H9 (cell line): Measurements from ENCODE around the gene CPLX1. TPM values are rescaled to one million over a fixed set of nuclear protein-coding genes. Genes with fewer than 3 reads are reported as not detected.

Experiments
- DNase-seq: peaks from one replicate; pipeline ENCODE4 v3.0.0-alpha.2; 2017
- H2AFZ ChIP-seq: one replicate; pipeline ENCODE4 v1.6.1; 2013; ENCODE audit warnings: mild to moderate bottlenecking, low read length, control low read depth, moderate library complexity
- H2AK5ac ChIP-seq: 2 replicates; pipeline ENCODE4 v1.6.1; 2013; ENCODE audit warnings: low read length, control low read depth, mixed read lengths; ENCODE audit not compliant: insufficient read length
- H2BK120ac ChIP-seq: one replicate; pipeline ENCODE4 v1.6.1; 2013; ENCODE audit warnings: low read depth, mild to moderate bottlenecking, low read length, control low read depth, inconsistent platforms; ENCODE audit not compliant: poor library complexity, severe bottlenecking
- H2BK12ac ChIP-seq: 2 replicates; pipeline ENCODE4 v1.6.1; 2013; ENCODE audit warnings: low read length, control low read depth, mixed read lengths, low read depth; ENCODE audit not compliant: insufficient read length
- H2BK15ac ChIP-seq: 2 replicates; pipeline ENCODE4 v1.6.1; 2013; ENCODE audit warnings: low read depth, low read length, control low read depth
- H2BK20ac ChIP-seq: one replicate; pipeline ENCODE4 v1.6.1; 2013; ENCODE audit warnings: low read depth, mild to moderate bottlenecking, low read length, control low read depth, inconsistent platforms; ENCODE audit not compliant: poor library complexity, severe bottlenecking
- H2BK5ac ChIP-seq: 2 replicates; pipeline ENCODE4 v1.6.1; 2013; ENCODE audit warnings: low read length, control low read depth, mixed read lengths; ENCODE audit not compliant: insufficient read length
- H3K14ac ChIP-seq: 2 replicates; pipeline ENCODE4 v1.6.1; 2013; ENCODE audit warnings: low read length, control low read depth; ENCODE audit not compliant: insufficient read depth
- H3K18ac ChIP-seq: 2 replicates; pipeline ENCODE4 v1.6.1; 2013; ENCODE audit warnings: low read depth, mild to moderate bottlenecking, mixed read lengths, low read length, control low read depth; ENCODE audit not compliant: insufficient read length
- H3K23ac ChIP-seq: 2 replicates; pipeline ENCODE4 v1.6.1; 2013; ENCODE audit warnings: low read length, control low read depth, mixed read lengths, low read depth; ENCODE audit not compliant: insufficient read length
- H3K23me2 ChIP-seq: 2 replicates; pipeline ENCODE4 v1.6.1; 2013; ENCODE audit warnings: low read depth, mild to moderate bottlenecking, mixed read lengths, low read length, control low read depth; ENCODE audit not compliant: insufficient read length, poor library complexity, severe bottlenecking
- H3K27ac ChIP-seq: 2 replicates; pipeline ENCODE4 v1.5.1; 2013; ENCODE audit warnings: low read length, control low read depth, mixed read lengths, low read depth; ENCODE audit not compliant: insufficient read length
- H3K27me3 ChIP-seq: 2 replicates; pipeline ENCODE4 v1.6.1; 2013; ENCODE audit warnings: low read length, control low read depth, inconsistent platforms; ENCODE audit not compliant: insufficient read depth
- H3K4ac ChIP-seq: 2 replicates; pipeline ENCODE4 v1.6.1; 2013; ENCODE audit warnings: low read depth, mild to moderate bottlenecking, control low read depth, inconsistent platforms, low read length, moderate library complexity
- H3K4me1 ChIP-seq: 2 replicates; pipeline ENCODE4 v1.6.1; 2013; ENCODE audit warnings: low read length, control low read depth, inconsistent platforms; ENCODE audit not compliant: insufficient read depth
- H3K4me2 ChIP-seq: 2 replicates; pipeline ENCODE4 v1.6.1; 2013; ENCODE audit warnings: low read length, control low read depth, mixed read lengths; ENCODE audit not compliant: insufficient read length, insufficient read depth
- H3K56ac ChIP-seq: 2 replicates; pipeline ENCODE4 v1.6.1; 2013; ENCODE audit warnings: low read depth, mild to moderate bottlenecking, mixed read lengths, low read length, control low read depth; ENCODE audit not compliant: insufficient read length
- H3K79me1 ChIP-seq: 2 replicates; pipeline ENCODE4 v1.6.1; 2013; ENCODE audit warnings: low read depth, mild to moderate bottlenecking, moderate library complexity, low read length, control low read depth, inconsistent platforms; ENCODE audit not compliant: insufficient read depth, poor library complexity, severe bottlenecking
- H3K79me2 ChIP-seq: 2 replicates; pipeline ENCODE4 v1.6.1; 2013; ENCODE audit warnings: low read length, control low read depth, inconsistent platforms; ENCODE audit not compliant: insufficient read depth
- H3K9ac ChIP-seq: 2 replicates; pipeline ENCODE4 v1.6.1; 2013; ENCODE audit warnings: low read length, control low read depth, mixed read lengths; ENCODE audit not compliant: insufficient read length; ENCODE audit errors: extremely low read depth
- H3K9me3 ChIP-seq: one replicate; pipeline ENCODE4 v1.6.1; 2013; ENCODE audit warnings: low read depth, low read length, inconsistent platforms; ENCODE audit not compliant: control insufficient read depth
- H3T11ph ChIP-seq: one replicate; pipeline ENCODE4 v1.6.1; 2013; ENCODE audit warnings: mild to moderate bottlenecking, low read length, control low read depth, inconsistent platforms
- H4K20me1 ChIP-seq: one replicate; pipeline ENCODE4 v1.6.1; 2013; ENCODE audit not compliant: control insufficient read depth, insufficient read length, insufficient read depth
- H4K5ac ChIP-seq: 2 replicates; pipeline ENCODE4 v1.6.1; 2013; ENCODE audit warnings: low read depth, mild to moderate bottlenecking, mixed read lengths, low read length, control low read depth; ENCODE audit not compliant: insufficient read length
- H4K8ac ChIP-seq: replicated peaks from 2 replicates; pipeline ENCODE4 v1.6.1; 2013; ENCODE audit warnings: low read length, control low read depth, mixed read lengths, low read depth; ENCODE audit not compliant: insufficient read length
- H4K91ac ChIP-seq: 2 replicates; pipeline ENCODE4 v1.6.1; 2013; ENCODE audit warnings: low read depth, mild to moderate bottlenecking, moderate library complexity, mixed read lengths, low read length, control low read depth; ENCODE audit not compliant: insufficient read length
- H3K27ac Mint-ChIP-seq, 3 experiments: 2 replicates in 2 of 3; 3 replicates in 1 of 3; pipeline ENCODE4 v1.8.0; 2020 to 2021; ENCODE audit warnings: mixed read lengths in 3 of 3, mild to moderate bottlenecking in 1 of 3, moderate library complexity in 1 of 3
- H3K27me3 Mint-ChIP-seq: 2 replicates; pipeline ENCODE4 v1.8.0; 2021; ENCODE audit warnings: low read depth, mild to moderate bottlenecking, moderate library complexity, mixed read lengths
- H3K36me3 Mint-ChIP-seq, 3 experiments: 2 replicates in 2 of 3; 3 replicates in 1 of 3; pipeline ENCODE4 v1.8.0; 2020 to 2021; ENCODE audit warnings: low read depth in 3 of 3, mixed read lengths in 3 of 3; ENCODE audit not compliant: insufficient read depth in 1 of 3
- H3K4me1 Mint-ChIP-seq, 2 experiments: 2 replicates each; pipeline ENCODE4 v1.8.0; 2020; ENCODE audit warnings: mixed read lengths in 2 of 2
- H3K4me3 Mint-ChIP-seq, 2 experiments: 2 replicates in 1 of 2; 3 replicates in 1 of 2; pipeline ENCODE4 v1.8.0; 2020 to 2021; ENCODE audit warnings: mild to moderate bottlenecking in 2 of 2, mixed read lengths in 2 of 2, moderate library complexity in 1 of 2
- H3K9me3 Mint-ChIP-seq, 2 experiments: 2 replicates in 1 of 2; 3 replicates in 1 of 2; pipeline ENCODE4 v1.8.0; 2020; ENCODE audit warnings: mild to moderate bottlenecking in 2 of 2, mixed read lengths in 2 of 2, moderate library complexity in 1 of 2
- WGBS: extraction: QIAGEN DNeasy Blood & Tissue Kit; methylation state at CpG from one replicate; pipeline ENCODE4 v1.1.7; 2013; ENCODE audit warnings: missing lambda C conversion rate, low lambda C conversion rate, mixed read lengths; ENCODE audit not compliant: insufficient read length; ENCODE audit errors: extremely low coverage; 5-methylcytosine and 5-hydroxymethylcytosine counted together
- total RNA-seq: library from RNA; stranded (reverse); gene quantifications from 2 replicates; pipeline ENCODE4 v1.2.1, GENCODE V29; 2021
- TF ChIP-seq, protein P1 (sequence below): fragments of 200-600 bp; sonication (generic); conservative IDR thresholded peaks from 3 replicates; pipeline ENCODE4 v1.8.0; 2021; ENCODE audit warnings: antibody characterized with exemption, mild to moderate bottlenecking

The CPLX1 gene
- total RNA-seq, 1 experiment from 2014 or later, result 0.90 TPM

DNA sequence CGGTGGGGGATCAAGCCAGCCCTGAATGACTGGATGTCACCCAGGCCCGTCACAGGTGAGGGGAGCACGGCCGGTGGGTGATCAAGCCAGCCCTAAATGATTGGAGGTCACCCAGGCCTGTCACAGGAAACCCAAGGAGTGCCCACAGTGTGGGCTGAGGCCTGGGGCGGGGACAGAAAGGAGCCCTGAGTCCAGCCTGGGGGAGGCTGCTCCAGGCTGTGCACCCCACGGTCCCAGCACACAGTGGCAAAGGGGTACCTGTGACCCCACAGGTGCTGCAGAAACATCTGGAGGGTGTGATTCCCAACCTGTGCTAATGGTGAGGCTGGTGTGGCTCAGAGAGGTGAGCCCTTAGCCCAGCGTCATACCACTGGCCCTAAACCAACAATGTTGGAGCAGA lies 6.2 kb upstream of the CPLX1 start:
- Histone ChIP-seq H2AFZ (no peak overlapping the region), H3K79me1 (no peaks in the 10 kb centered on the region), H3K27me3 (peaks cover 9% of the 10 kb centered on the region; the same call in 1 of the 2 replicates), H4K8ac (no peak overlapping the region), H2BK5ac (no peak overlapping the region), H3K14ac (no peak overlapping the region; the same call in 1 of the 2 replicates), H3K27ac (no peak overlapping the region), H3K4me1 (no peaks in the 10 kb centered on the region), H3K9me3 (no peaks in the 10 kb centered on the region), H3K23me2 (no peaks in the 10 kb centered on the region), H3K4me2 (no peak overlapping the region), H3K56ac (no peak overlapping the region), H2BK20ac (no peak overlapping the region), H3K79me2 (no peaks in the 10 kb centered on the region), H3K4ac (no peak overlapping the region), H3T11ph (no peak overlapping the region), H3K9ac (no peak overlapping the region), H2BK15ac (no peak overlapping the region), H4K5ac (no peak overlapping the region), H3K18ac (no peak overlapping the region), H4K91ac (no peak overlapping the region), H2BK120ac (no peak overlapping the region), H4K20me1 (no peaks in the 10 kb centered on the region), H3K23ac (no peak overlapping the region), H2AK5ac (no peak overlapping the region), H2BK12ac (no peak overlapping the region)
- H3K4me1 Mint-ChIP-seq, result no peaks in the 10 kb centered on the region
- H3K27ac Mint-ChIP-seq, result no peak overlapping the region
- no peak for DNase-seq
- H3K4me3 Mint-ChIP-seq, result no peak overlapping the region
- TF ChIP-seq, protein P1, sequence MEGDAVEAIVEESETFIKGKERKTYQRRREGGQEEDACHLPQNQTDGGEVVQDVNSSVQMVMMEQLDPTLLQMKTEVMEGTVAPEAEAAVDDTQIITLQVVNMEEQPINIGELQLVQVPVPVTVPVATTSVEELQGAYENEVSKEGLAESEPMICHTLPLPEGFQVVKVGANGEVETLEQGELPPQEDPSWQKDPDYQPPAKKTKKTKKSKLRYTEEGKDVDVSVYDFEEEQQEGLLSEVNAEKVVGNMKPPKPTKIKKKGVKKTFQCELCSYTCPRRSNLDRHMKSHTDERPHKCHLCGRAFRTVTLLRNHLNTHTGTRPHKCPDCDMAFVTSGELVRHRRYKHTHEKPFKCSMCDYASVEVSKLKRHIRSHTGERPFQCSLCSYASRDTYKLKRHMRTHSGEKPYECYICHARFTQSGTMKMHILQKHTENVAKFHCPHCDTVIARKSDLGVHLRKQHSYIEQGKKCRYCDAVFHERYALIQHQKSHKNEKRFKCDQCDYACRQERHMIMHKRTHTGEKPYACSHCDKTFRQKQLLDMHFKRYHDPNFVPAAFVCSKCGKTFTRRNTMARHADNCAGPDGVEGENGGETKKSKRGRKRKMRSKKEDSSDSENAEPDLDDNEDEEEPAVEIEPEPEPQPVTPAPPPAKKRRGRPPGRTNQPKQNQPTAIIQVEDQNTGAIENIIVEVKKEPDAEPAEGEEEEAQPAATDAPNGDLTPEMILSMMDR, result no peak
- no CpG with 5 or more reads among the region's 7 CpGs for WGBS
- peaks cover 52% of the 10 kb centered on the region for H3K27me3 Mint-ChIP-seq
- H3K9me3 Mint-ChIP-seq, result peaks cover 0 to 2% of the 10 kb centered on the region in 2 experiments; a peak in 2 of 5 replicates
- peaks cover 0 to 1% (median 0%) of the 10 kb centered on the region in 3 experiments; a peak in 1 of 7 replicates for H3K36me3 Mint-ChIP-seq
